SK-N-SH (cell line): ENCODE data around the gene IL21R.

ENCODE experiments used
- IRF3 ChIP-seq: fragments of 150-350 bp; IDR thresholded peaks from 2 replicates; pipeline ENCODE4 v1.6.1; 2016; ENCODE audit warnings: mild to moderate bottlenecking, low read depth, low read length
- RFX5 ChIP-seq: IDR thresholded peaks from 2 replicates; pipeline ENCODE4 v1.6.1; 2012; ENCODE audit warnings: mild to moderate bottlenecking, improper control_type of control experiment, low read length
- TF ChIP-seq, protein P1 (sequence below): fragments of 200-600 bp; sonication (generic); IDR thresholded peaks from 2 replicates; pipeline ENCODE4 v1.6.1; 2017; ENCODE audit warnings: antibody characterized with exemption, mild to moderate bottlenecking, moderate library complexity
- TF ChIP-seq, protein P2 (sequence below): fragments of 150-350 bp; IDR thresholded peaks from 2 replicates; pipeline ENCODE4 v1.6.1; 2017; ENCODE audit warnings: antibody characterized with exemption, low read length, low read depth, borderline replicate concordance

DNA sequence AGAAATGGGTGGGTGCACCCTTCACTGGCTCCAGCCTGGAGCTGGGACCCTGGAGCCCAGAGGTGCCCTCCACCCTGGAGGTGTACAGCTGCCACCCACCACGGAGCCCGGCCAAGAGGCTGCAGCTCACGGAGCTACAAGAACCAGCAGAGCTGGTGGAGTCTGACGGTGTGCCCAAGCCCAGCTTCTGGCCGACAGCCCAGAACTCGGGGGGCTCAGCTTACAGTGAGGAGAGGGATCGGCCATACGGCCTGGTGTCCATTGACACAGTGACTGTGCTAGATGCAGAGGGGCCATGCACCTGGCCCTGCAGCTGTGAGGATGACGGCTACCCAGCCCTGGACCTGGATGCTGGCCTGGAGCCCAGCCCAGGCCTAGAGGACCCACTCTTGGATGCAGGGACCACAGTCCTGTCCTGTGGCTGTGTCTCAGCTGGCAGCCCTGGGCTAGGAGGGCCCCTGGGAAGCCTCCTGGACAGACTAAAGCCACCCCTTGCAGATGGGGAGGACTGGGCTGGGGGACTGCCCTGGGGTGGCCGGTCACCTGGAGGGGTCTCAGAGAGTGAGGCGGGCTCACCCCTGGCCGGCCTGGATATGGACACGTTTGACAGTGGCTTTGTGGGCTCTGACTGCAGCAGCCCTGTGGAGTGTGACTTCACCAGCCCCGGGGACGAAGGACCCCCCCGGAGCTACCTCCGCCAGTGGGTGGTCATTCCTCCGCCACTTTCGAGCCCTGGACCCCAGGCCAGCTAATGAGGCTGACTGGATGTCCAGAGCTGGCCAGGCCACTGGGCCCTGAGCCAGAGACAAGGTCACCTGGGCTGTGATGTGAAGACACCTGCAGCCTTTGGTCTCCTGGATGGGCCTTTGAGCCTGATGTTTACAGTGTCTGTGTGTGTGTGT lies 46.8 kb downstream of the IL21R start:
- TF ChIP-seq, protein P1, sequence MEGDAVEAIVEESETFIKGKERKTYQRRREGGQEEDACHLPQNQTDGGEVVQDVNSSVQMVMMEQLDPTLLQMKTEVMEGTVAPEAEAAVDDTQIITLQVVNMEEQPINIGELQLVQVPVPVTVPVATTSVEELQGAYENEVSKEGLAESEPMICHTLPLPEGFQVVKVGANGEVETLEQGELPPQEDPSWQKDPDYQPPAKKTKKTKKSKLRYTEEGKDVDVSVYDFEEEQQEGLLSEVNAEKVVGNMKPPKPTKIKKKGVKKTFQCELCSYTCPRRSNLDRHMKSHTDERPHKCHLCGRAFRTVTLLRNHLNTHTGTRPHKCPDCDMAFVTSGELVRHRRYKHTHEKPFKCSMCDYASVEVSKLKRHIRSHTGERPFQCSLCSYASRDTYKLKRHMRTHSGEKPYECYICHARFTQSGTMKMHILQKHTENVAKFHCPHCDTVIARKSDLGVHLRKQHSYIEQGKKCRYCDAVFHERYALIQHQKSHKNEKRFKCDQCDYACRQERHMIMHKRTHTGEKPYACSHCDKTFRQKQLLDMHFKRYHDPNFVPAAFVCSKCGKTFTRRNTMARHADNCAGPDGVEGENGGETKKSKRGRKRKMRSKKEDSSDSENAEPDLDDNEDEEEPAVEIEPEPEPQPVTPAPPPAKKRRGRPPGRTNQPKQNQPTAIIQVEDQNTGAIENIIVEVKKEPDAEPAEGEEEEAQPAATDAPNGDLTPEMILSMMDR: no peak
- TF ChIP-seq RFX5 (no peak), IRF3 (no peak)
- TF ChIP-seq, protein P2, sequence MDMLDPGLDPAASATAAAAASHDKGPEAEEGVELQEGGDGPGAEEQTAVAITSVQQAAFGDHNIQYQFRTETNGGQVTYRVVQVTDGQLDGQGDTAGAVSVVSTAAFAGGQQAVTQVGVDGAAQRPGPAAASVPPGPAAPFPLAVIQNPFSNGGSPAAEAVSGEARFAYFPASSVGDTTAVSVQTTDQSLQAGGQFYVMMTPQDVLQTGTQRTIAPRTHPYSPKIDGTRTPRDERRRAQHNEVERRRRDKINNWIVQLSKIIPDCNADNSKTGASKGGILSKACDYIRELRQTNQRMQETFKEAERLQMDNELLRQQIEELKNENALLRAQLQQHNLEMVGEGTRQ: no peak
